GM19351 (cell line): ENCODE data around the gene COL24A1.

ENCODE experiments used
- ATAC-seq: cut with Tn5 transposase; IDR thresholded peaks from one replicate; pipeline ENCODE4 v1.9.1; 2021; ENCODE audit warnings: mild to moderate bottlenecking, moderate library complexity; ENCODE audit not compliant: unreplicated experiment

Gene COL24A1

DNA sequence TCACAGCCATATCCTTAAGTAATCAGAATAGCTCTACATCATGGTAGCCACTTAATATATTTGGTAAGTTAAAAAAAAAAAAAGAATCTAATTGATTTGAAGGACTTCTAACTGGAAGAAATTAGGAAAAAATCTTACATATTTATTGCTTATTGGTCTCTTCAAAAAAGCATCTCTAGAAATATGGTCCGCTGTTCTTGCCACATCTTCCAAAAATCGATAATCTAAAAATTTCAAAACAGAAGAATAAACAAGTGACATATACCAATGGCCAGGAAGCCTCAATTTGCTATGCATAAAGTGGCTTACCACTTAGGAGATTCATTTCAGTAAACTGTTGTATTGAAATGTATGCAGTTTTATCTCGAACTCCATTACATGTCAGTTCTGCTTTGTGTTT is 450.6 kb downstream of the COL24A1 start:
- ATAC-seq, result no peak

GRCh38 chr1:85700422-85700821 is 456.1 kb downstream of the COL24A1 start:
- no peak for ATAC-seq

DNA sequence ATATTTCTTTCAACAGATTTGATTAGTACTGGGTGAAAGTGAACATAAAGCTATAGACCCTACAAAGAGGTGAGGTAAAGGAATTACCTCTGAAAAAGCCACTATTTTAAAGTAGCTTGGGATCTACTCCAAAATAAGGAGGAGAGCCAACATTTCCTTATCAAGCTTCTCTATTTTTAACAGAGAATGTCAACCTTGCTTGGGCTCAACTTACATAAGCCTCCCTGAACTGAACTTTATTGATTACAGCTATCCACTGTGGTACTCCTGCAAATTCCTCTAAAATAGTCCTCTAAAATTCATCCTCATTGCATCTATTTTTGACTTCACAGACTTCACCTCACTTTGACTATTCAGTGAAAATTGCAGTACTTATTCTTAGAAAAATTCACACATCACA is 458.7 kb downstream of the COL24A1 start:
- ATAC-seq, result no peak

DNA sequence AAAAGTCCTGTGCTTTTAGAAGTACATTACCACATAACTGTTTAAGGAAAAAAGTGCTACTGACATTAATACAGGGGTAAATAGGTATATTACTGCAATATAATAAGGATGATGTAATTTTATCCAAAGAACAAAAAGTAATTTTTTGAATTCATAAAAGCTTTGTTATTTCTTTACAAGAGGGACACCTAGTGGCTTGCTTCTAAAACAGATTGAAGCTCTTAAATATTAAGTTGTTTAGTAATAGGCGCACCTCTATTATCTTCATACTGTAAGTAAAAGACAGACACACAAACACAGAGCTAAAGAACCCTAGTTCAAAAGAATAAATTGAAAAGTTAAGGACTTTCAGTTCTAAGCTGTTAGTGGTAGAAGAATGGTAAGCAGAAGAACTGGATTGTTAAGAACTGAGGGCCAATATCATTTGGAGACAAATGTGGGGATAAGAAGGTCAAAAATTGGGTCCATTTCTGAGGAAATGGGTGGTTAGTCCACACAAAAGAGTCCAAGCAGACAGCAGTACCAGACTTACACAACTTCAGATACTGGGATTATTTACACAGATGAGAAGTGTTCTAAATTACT is 463.8 kb downstream of the COL24A1 start:
- no peak for ATAC-seq

GRCh38 chr1:85689775-85690404 is 466.7 kb downstream of the COL24A1 start:
- no peak for ATAC-seq

DNA sequence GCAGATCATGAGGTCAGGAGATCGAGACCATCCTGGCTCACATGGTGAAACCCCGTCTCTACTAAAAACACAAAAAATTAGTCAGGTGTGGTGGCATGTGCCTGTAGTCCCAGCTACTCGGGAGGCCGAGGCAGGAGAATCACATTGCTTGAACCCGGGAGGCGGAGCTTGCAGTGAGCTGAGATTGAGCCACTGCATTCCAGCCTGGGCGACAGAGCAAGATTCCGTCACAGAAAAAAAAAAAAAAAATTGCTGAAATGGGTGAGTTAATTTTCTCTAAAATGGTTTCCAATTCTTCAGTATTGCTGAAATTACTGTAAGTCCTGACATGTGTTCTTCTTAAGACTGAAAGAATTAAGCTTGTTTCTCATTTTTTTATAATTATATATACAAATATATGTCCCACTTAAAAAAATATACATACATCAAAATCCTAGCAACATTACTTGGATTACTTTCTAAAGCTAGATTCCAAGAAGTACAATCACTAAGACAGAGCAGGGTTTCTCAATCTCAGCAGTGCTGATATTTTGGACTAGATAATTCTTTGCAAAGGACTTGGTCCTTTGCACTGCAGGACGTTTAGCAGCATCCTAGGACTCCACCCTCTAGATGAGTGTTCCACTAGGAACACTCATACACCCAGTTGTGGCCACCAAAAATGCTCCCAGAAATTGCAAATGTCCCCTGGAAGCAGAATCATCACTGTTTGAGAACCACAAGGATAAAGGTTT is 473.1 kb downstream of the COL24A1 start:
- ATAC-seq, result no peak

DNA sequence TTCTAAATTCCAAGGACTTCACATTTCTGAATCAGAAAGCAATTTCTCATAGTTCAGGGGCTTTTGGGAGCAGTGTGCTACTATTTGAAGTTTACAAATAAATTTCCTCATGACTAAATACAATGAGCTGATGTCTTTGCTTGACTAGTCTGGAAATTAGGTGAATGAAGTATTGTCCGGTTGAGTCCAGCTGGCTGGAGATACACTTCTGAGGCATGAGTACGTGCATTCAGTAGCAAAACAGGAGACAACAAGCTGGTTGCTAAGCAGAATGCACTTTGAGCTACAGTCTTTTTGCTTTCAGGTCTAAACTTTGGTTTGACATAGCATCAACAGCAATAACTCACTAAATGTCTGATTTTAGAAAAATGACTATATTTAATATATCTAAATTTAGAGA is 475.5 kb downstream of the COL24A1 start:
- ATAC-seq, result no peak
